ENCODE results near the gene RBM47.

DNA sequence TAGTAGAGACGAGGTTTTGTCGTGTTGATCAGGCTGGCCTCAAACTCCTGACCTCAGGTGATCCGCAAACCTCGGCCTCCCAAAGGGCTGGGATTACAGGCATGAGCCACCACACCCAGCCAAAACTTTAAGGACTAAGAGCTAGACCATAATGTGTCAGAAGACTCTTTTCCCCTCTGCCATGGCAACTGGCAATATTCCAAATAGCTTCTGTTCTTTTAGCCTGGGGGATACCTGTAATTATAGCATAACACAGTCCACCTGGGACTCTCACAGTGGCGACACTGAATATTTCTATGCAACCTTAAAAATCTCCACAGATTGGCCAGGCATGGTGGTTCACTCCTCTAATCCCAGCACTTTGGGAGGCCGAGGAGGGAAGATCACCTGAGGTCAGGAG, 45.5 kb upstream of the RBM47 start:
- TF ChIP-seq, protein P1, sequence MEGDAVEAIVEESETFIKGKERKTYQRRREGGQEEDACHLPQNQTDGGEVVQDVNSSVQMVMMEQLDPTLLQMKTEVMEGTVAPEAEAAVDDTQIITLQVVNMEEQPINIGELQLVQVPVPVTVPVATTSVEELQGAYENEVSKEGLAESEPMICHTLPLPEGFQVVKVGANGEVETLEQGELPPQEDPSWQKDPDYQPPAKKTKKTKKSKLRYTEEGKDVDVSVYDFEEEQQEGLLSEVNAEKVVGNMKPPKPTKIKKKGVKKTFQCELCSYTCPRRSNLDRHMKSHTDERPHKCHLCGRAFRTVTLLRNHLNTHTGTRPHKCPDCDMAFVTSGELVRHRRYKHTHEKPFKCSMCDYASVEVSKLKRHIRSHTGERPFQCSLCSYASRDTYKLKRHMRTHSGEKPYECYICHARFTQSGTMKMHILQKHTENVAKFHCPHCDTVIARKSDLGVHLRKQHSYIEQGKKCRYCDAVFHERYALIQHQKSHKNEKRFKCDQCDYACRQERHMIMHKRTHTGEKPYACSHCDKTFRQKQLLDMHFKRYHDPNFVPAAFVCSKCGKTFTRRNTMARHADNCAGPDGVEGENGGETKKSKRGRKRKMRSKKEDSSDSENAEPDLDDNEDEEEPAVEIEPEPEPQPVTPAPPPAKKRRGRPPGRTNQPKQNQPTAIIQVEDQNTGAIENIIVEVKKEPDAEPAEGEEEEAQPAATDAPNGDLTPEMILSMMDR (conservative IDR thresholded peaks at IDR 0.05; ENCODE audit: low read depth in 2 of 2), result no peak
- TF ChIP-seq POLR2AphosphoS5 (IDR thresholded peaks at IDR 0.05; ENCODE audit: low read depth) (no peak), CREB1 (CRISPR knock-in tag; IDR thresholded peaks at IDR 0.05; ENCODE audit: low read depth) (no peak), EZH2 (IDR thresholded peaks at IDR 0.05; ENCODE audit: low read depth, unreplicated experiment) (no peak), STAT1 (IDR thresholded peaks at IDR 0.05; ENCODE audit: unreplicated experiment) (no peak), EZH2phosphoT487 (IDR thresholded peaks at IDR 0.05; ENCODE audit: unreplicated experiment) (no peak), JUNB (IDR thresholded peaks at IDR 0.05; ENCODE audit: unreplicated experiment) (no peak), ZNF114 (CRISPR knock-in tag; IDR thresholded peaks at IDR 0.05) (no peak), NANOG (IDR thresholded peaks at IDR 0.05; ENCODE audit: borderline replicate concordance) (no peak), ZNF331 (CRISPR knock-in tag; IDR thresholded peaks at IDR 0.05; ENCODE audit: low read depth) (no peak)
- TF ChIP-seq, protein P2, sequence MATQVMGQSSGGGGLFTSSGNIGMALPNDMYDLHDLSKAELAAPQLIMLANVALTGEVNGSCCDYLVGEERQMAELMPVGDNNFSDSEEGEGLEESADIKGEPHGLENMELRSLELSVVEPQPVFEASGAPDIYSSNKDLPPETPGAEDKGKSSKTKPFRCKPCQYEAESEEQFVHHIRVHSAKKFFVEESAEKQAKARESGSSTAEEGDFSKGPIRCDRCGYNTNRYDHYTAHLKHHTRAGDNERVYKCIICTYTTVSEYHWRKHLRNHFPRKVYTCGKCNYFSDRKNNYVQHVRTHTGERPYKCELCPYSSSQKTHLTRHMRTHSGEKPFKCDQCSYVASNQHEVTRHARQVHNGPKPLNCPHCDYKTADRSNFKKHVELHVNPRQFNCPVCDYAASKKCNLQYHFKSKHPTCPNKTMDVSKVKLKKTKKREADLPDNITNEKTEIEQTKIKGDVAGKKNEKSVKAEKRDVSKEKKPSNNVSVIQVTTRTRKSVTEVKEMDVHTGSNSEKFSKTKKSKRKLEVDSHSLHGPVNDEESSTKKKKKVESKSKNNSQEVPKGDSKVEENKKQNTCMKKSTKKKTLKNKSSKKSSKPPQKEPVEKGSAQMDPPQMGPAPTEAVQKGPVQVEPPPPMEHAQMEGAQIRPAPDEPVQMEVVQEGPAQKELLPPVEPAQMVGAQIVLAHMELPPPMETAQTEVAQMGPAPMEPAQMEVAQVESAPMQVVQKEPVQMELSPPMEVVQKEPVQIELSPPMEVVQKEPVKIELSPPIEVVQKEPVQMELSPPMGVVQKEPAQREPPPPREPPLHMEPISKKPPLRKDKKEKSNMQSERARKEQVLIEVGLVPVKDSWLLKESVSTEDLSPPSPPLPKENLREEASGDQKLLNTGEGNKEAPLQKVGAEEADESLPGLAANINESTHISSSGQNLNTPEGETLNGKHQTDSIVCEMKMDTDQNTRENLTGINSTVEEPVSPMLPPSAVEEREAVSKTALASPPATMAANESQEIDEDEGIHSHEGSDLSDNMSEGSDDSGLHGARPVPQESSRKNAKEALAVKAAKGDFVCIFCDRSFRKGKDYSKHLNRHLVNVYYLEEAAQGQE (IDR thresholded peaks at IDR 0.05; ENCODE audit: unreplicated experiment), result no peak
- TF ChIP-seq, protein P3, sequence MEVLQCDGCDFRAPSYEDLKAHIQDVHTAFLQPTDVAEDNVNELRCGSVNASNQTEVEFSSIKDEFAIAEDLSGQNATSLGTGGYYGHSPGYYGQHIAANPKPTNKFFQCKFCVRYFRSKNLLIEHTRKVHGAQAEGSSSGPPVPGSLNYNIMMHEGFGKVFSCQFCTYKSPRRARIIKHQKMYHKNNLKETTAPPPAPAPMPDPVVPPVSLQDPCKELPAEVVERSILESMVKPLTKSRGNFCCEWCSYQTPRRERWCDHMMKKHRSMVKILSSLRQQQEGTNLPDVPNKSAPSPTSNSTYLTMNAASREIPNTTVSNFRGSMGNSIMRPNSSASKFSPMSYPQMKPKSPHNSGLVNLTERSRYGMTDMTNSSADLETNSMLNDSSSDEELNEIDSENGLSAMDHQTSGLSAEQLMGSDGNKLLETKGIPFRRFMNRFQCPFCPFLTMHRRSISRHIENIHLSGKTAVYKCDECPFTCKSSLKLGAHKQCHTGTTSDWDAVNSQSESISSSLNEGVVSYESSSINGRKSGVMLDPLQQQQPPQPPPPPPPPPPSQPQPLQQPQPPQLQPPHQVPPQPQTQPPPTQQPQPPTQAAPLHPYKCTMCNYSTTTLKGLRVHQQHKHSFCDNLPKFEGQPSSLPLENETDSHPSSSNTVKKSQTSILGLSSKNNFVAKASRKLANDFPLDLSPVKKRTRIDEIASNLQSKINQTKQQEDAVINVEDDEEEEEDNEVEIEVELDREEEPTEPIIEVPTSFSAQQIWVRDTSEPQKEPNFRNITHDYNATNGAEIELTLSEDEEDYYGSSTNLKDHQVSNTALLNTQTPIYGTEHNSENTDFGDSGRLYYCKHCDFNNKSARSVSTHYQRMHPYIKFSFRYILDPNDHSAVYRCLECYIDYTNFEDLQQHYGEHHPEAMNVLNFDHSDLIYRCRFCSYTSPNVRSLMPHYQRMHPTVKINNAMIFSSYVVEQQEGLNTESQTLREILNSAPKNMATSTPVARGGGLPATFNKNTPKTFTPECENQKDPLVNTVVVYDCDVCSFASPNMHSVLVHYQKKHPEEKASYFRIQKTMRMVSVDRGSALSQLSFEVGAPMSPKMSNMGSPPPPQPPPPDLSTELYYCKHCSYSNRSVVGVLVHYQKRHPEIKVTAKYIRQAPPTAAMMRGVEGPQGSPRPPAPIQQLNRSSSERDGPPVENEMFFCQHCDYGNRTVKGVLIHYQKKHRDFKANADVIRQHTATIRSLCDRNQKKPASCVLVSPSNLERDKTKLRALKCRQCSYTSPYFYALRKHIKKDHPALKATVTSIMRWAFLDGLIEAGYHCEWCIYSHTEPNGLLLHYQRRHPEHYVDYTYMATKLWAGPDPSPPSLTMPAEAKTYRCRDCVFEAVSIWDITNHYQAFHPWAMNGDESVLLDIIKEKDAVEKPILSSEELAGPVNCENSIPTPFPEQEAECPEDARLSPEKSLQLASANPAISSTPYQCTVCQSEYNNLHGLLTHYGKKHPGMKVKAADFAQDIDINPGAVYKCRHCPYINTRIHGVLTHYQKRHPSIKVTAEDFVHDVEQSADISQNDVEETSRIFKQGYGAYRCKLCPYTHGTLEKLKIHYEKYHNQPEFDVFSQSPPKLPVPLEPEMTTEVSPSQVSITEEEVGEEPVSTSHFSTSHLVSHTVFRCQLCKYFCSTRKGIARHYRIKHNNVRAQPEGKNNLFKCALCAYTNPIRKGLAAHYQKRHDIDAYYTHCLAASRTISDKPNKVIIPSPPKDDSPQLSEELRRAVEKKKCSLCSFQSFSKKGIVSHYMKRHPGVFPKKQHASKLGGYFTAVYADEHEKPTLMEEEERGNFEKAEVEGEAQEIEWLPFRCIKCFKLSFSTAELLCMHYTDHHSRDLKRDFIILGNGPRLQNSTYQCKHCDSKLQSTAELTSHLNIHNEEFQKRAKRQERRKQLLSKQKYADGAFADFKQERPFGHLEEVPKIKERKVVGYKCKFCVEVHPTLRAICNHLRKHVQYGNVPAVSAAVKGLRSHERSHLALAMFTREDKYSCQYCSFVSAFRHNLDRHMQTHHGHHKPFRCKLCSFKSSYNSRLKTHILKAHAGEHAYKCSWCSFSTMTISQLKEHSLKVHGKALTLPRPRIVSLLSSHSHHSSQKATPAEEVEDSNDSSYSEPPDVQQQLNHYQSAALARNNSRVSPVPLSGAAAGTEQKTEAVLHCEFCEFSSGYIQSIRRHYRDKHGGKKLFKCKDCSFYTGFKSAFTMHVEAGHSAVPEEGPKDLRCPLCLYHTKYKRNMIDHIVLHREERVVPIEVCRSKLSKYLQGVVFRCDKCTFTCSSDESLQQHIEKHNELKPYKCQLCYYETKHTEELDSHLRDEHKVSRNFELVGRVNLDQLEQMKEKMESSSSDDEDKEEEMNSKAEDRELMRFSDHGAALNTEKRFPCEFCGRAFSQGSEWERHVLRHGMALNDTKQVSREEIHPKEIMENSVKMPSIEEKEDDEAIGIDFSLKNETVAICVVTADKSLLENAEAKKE (CRISPR knock-in tag; IDR thresholded peaks at IDR 0.05), result no peak
- TF ChIP-seq, protein P4, sequence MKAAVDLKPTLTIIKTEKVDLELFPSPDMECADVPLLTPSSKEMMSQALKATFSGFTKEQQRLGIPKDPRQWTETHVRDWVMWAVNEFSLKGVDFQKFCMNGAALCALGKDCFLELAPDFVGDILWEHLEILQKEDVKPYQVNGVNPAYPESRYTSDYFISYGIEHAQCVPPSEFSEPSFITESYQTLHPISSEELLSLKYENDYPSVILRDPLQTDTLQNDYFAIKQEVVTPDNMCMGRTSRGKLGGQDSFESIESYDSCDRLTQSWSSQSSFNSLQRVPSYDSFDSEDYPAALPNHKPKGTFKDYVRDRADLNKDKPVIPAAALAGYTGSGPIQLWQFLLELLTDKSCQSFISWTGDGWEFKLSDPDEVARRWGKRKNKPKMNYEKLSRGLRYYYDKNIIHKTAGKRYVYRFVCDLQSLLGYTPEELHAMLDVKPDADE (IDR thresholded peaks at IDR 0.05), result no peak

Data from GM23338 (cell line).